ENCODE measurements around the gene STOX2.

DNA sequence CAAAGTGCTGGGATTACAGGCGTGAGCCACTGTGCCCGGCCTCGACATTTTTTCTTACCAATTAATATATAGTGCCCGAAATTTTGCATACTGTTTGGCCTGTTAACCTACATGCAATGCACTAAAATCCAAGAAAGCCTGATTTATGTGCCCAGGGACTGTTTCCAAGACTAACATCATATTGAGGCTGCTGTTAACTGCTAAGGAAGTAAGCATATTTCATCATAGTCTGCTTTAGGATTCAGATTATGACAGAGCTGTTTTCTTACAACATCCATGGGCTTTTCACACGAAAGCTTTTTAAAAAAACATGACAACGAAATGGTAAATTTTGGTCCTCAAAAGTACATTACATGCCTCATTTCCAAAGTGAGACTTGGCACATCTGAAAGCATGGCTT, 84.4 kb downstream of the STOX2 start:
- TF ChIP-seq MEF2A (IDR thresholded peaks at IDR 0.05; ENCODE audit: borderline replicate concordance, low read depth) (no peak), RXRA (IDR thresholded peaks at IDR 0.05; ENCODE audit: borderline replicate concordance, low read depth) (no peak)
- TF ChIP-seq, protein P1, sequence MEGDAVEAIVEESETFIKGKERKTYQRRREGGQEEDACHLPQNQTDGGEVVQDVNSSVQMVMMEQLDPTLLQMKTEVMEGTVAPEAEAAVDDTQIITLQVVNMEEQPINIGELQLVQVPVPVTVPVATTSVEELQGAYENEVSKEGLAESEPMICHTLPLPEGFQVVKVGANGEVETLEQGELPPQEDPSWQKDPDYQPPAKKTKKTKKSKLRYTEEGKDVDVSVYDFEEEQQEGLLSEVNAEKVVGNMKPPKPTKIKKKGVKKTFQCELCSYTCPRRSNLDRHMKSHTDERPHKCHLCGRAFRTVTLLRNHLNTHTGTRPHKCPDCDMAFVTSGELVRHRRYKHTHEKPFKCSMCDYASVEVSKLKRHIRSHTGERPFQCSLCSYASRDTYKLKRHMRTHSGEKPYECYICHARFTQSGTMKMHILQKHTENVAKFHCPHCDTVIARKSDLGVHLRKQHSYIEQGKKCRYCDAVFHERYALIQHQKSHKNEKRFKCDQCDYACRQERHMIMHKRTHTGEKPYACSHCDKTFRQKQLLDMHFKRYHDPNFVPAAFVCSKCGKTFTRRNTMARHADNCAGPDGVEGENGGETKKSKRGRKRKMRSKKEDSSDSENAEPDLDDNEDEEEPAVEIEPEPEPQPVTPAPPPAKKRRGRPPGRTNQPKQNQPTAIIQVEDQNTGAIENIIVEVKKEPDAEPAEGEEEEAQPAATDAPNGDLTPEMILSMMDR (IDR thresholded peaks at IDR 0.05), result no peak

All from SK-N-SH (cell line).